PC-9 (cell line): Measurements from ENCODE around the gene CAMTA1.

Experiments
- CTCF ChIP-seq: fragments of 200-600 bp; sonication (generic); conservative IDR thresholded peaks from 2 replicates; pipeline ENCODE4 v1.6.1; 2017; ENCODE audit warnings: mixed run types, antibody characterized with exemption, mild to moderate bottlenecking, moderate library complexity
- EZH2 ChIP-seq: fragments of 200-600 bp; sonication (generic); IDR thresholded peaks from 2 replicates; pipeline ENCODE4 v1.8.0; 2017; ENCODE audit warnings: antibody characterized with exemption, low read depth

GRCh38 chr1:7692005-7692404 is 906.8 kb downstream of the CAMTA1 start:
- no peak for TF ChIP-seq CTCF
- no peak for TF ChIP-seq EZH2
